K562 (cell line): ENCODE data around the gene SLC7A8. TPM values are rescaled to one million over a fixed set of nuclear protein-coding genes. Genes with fewer than 3 reads are reported as not detected.
A peak's percentile ranks its signal among the peaks of the same experiment; 100 is the strongest.

ENCODE experiments used
- ARID1B ChIP-seq: fragments of 450-650 bp; IDR thresholded peaks from 2 replicates; pipeline ENCODE4 v1.6.1; 2016; ENCODE audit warnings: antibody characterized with exemption, mild to moderate bottlenecking, inconsistent platforms
- ASH1L ChIP-seq: fragments of 450-650 bp; IDR thresholded peaks from 2 replicates; pipeline ENCODE4 v1.6.1; 2018; ENCODE audit warnings: borderline replicate concordance, mild to moderate bottlenecking, low read depth; ENCODE audit not compliant: partially characterized antibody
- GTF2B ChIP-seq: IDR thresholded peaks from 2 replicates; pipeline ENCODE4 v1.6.1; 2011; ENCODE audit not compliant: insufficient read length; ENCODE audit errors: extremely low read depth
- HDAC8 ChIP-seq: fragments of 450-650 bp; IDR thresholded peaks from 2 replicates; pipeline ENCODE4 v1.6.1; 2016; ENCODE audit warnings: mild to moderate bottlenecking, missing genetic modification characterization, moderate library complexity, missing compliant biosample characterization
- HNRNPL ChIP-seq: fragments of 200-400 bp; formaldehyde crosslinking; IDR thresholded peaks from 2 replicates; pipeline ENCODE4 v1.6.1; 2017; ENCODE audit warnings: low read depth, mild to moderate bottlenecking, low read length
- IFI16 ChIP-seq: fragments of 250-450 bp; sonication (Bioruptor Pico); IDR thresholded peaks from 2 replicates; pipeline ENCODE4 v2.1.2; 2022; ENCODE audit warnings: mild to moderate bottlenecking, inconsistent platforms
- KDM4B ChIP-seq, 2 experiments: fragments of 450-650 bp in 1 of 2; sonication (generic) in 1 of 2; IDR thresholded peaks; 2 replicates each; pipeline ENCODE4 v1.6.1; 2016 to 2017; ENCODE audit warnings: borderline replicate concordance in 2 of 2, antibody characterized with exemption in 1 of 2, low read depth in 1 of 2, mild to moderate bottlenecking in 1 of 2
- MAFG ChIP-seq: fragments of 450-650 bp; conservative IDR thresholded peaks from 2 replicates; pipeline ENCODE4 v1.6.1; 2016; ENCODE audit warnings: missing genetic modification characterization, missing compliant biosample characterization
- MLLT1 ChIP-seq, 2 experiments: fragments of 450-650 bp; IDR thresholded peaks; 2 replicates each; pipeline ENCODE4 v1.6.1; 2016
- NCOA2 ChIP-seq, 2 experiments: fragments of 450-650 bp; IDR thresholded peaks; 2 replicates each; pipeline ENCODE4 v1.6.1; 2018; ENCODE audit warnings: mild to moderate bottlenecking in 2 of 2, moderate library complexity in 1 of 2; ENCODE audit not compliant: partially characterized antibody in 2 of 2
- NONO ChIP-seq, 2 experiments: fragments of 200-400 bp in 1 of 2; fragments of 450-650 bp in 1 of 2; formaldehyde crosslinking in 1 of 2; IDR thresholded peaks; 2 replicates each; pipeline ENCODE4 v1.6.1; 2017; ENCODE audit warnings: low read depth in 2 of 2, mild to moderate bottlenecking in 2 of 2, moderate library complexity in 2 of 2, low read length in 1 of 2
- NR4A1 ChIP-seq, 2 experiments: fragments of 250-450 bp in 1 of 2; fragments of 450-650 bp in 1 of 2; sonication (Bioruptor Pico) in 1 of 2; IDR thresholded peaks; 2 replicates each; pipeline versions ENCODE4 v1.4.0 to v1.6.1; 2016 to 2020; ENCODE audit warnings: mild to moderate bottlenecking in 2 of 2, missing compliant biosample characterization in 1 of 2, missing genetic modification characterization in 1 of 2, moderate library complexity in 1 of 2
- RFX7 ChIP-seq: fragments of 250-450 bp; sonication (Bioruptor Pico); IDR thresholded peaks from 2 replicates; pipeline ENCODE4 v1.5.1; 2021; ENCODE audit warnings: mild to moderate bottlenecking
- TCF7L2 ChIP-seq: fragments of 150-350 bp; IDR thresholded peaks from 2 replicates; pipeline ENCODE4 v1.6.1; 2016; ENCODE audit warnings: low read depth, mild to moderate bottlenecking, low read length, moderate library complexity
- TEAD2 ChIP-seq: fragments of 450-650 bp; IDR thresholded peaks from 2 replicates; pipeline ENCODE4 v1.6.1; 2016; ENCODE audit warnings: missing genetic modification characterization, control low read depth, missing compliant biosample characterization
- UBTF ChIP-seq, 2 experiments: IDR thresholded peaks; 2 replicates each; pipeline ENCODE4 v1.6.1; 2012; ENCODE audit warnings: improper control_type of control experiment in 2 of 2, low read depth in 2 of 2, low read length in 2 of 2, borderline replicate concordance in 1 of 2
- USF2 ChIP-seq: sonication (generic); formaldehyde crosslinking; IDR thresholded peaks from 2 replicates; pipeline ENCODE4 v1.5.0; 2020; ENCODE audit warnings: missing genetic modification reagents
- ZKSCAN1 ChIP-seq: fragments of 150-350 bp; IDR thresholded peaks from 2 replicates; pipeline ENCODE4 v1.6.1; 2016; ENCODE audit warnings: low read depth, low read length
- ZNF316 ChIP-seq: fragments of 450-650 bp; IDR thresholded peaks from 2 replicates; pipeline ENCODE4 v1.6.1; 2016
- ZNF583 ChIP-seq: fragments of 250-450 bp; sonication (Bioruptor Pico); IDR thresholded peaks from 2 replicates; pipeline ENCODE4 v1.4.0; 2020
- ZSCAN29 ChIP-seq: fragments of 450-650 bp; IDR thresholded peaks from 2 replicates; pipeline ENCODE4 v1.6.1; 2017
- polyA plus RNA-seq, 8 experiments: library from polyadenylated mRNA; depleted of rRNA in 4 of 8; stranded (reverse) in 5 of 8; unstranded in 3 of 8; fragments of >200 nt; fragmentation: Nextera tagmentation in 2 of 8; fragmentation: Illumina TruSeq in 1 of 8; extraction: Ambion mirVana in 2 of 8; extraction: Trizol in 1 of 8; gene quantifications; 2 replicates each; pipeline versions ENCODE4 v1.2.1 to v1.2.3, GENCODE V29; 2011 to 2014; ENCODE audit warnings: inconsistent platforms in 1 of 8, missing spikeins in 1 of 8
- total RNA-seq, 7 experiments: library from RNA; depleted of rRNA in 6 of 7; stranded (reverse); fragments of >200 nt in 6 of 7; fragmentation: Illumina TruSeq in 2 of 7; extraction: Trizol in 2 of 7; gene quantifications; 2 replicates each; pipeline versions ENCODE4 v1.2.1 to v1.2.3, GENCODE V29; 2011 to 2021; ENCODE audit warnings: low replicate concordance in 1 of 7

SLC7A8 gene
- total and polyA plus RNA-seq, 9 of the 15 experiments (the other 6 are each of a cell fraction or from before 2014, with no cell fraction given) = 2.0 to 33.0 (median 6.0) TPM

GRCh38 chr14:23146351-23146910 lies 37.0 kb downstream of the SLC7A8 start (continued):
- peak; percentile 90 for TF ChIP-seq ZNF583 (CRISPR knock-in tag)
- TF ChIP-seq ASH1L = no peak
- peak in 1 of 2 experiments; percentile 37; a peak in 1 of 4 replicates for TF ChIP-seq MLLT1 (IDR thresholded peaks at IDR 0.05)
- no peak for TF ChIP-seq TCF7L2
- no peak for TF ChIP-seq ZNF316
- TF ChIP-seq HNRNPL = no peak
- TF ChIP-seq TEAD2 (tag) = no peak
- TF ChIP-seq NCOA2 (IDR thresholded peaks at IDR 0.05; ENCODE audit: partially characterized antibody in 2 of 2) = peak in 1 of 2 experiments; percentile 87
- no peak for TF ChIP-seq HDAC8 (tag)
- TF ChIP-seq UBTF (IDR thresholded peaks at IDR 0.05; ENCODE audit: borderline replicate concordance in 1 of 2, low read depth in 2 of 2, low read length in 2 of 2) = no peak
- no peak; the same call in 1 of the 2 replicates for TF ChIP-seq ZSCAN29
- no peak for TF ChIP-seq KDM4B (IDR thresholded peaks at IDR 0.05; ENCODE audit: borderline replicate concordance in 2 of 2, low read depth in 1 of 2)
- 0 out of 4 replicates have a peak, but pooled peaks of 1 of the 2 experiments have one; percentile 4 for TF ChIP-seq NONO (IDR thresholded peaks at IDR 0.05; ENCODE audit: low read depth in 2 of 2, low read length in 1 of 2)
- no peak for TF ChIP-seq ZKSCAN1
- TF ChIP-seq GTF2B = no peak
- TF ChIP-seq ARID1B = peak; percentile 99
- no peak for TF ChIP-seq NR4A1 (CRISPR knock-in tag; IDR thresholded peaks at IDR 0.05)
- peak; percentile 90 for TF ChIP-seq NR4A1 (tag; IDR thresholded peaks at IDR 0.05)
- no peak for TF ChIP-seq RFX7 (CRISPR knock-in tag)
- TF ChIP-seq MAFG (tag) = no peak
- 0 out of 2 replicates have a peak, but pooled peaks have one; percentile 0 for TF ChIP-seq IFI16 (CRISPR knock-in tag)
- peak; percentile 76 for TF ChIP-seq USF2 (CRISPR knock-in tag)
